ENCODE data around the gene MRPL45. TPM values are rescaled to one million over a fixed set of nuclear protein-coding genes. Genes with fewer than 3 reads are reported as not detected.
"Not testable (repeated sequence)": the region's sequence is repeated elsewhere in the genome, so short reads cannot be mapped to it uniquely, and the experiment has no call there.

The MRPL45 gene
- polyA plus RNA-seq (ENCODE audit: low read depth in 6 of 6): 10 to 100 TPM; 19.8 to 26.8 (median 24.4) TPM

DNA sequence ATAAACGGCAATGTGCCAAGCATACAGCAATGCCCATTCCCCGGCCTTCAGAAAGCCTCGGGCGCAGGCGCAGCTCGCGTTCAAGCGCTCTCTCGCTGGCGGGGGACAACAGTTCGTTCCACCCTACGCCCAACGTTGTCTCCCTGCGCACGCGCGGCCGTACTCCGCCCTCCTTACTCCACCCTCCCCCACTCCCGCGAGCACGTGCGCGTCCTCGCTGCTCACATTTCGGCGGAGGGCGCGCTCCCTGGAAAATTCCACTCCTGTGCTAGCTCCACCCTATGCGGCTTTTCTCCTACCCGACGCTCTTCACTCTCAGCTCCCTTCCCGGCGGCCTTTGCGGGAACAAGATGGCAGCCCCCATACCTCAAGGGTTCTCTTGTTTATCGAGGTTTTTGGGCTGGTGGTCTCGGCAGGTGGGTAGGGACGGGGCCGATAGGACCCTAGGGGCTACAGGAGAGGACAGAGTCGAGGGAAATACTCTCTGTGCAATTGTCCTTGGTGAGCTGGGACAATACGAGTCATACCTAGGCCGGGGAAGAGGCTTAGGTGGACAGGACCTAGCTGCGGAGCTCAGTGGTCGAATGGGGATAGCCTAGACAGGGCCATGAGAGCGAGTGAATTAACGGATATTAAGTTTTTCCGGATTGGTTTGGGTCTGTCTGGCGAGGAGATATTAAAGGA lies at the start of gene MRPL45:
MRPL45 (plus strand) TSS at position 335 of the 684 bp plus-strand sequence; CDS start at position 351, 16 bp downstream.
- ATAC-seq (ENCODE audit: low read depth in 2 of 2) (peak; percentile 88 to 90), DNase-seq (peak; percentile 93)
- Mint-ChIP-seq H3K27ac (peak within 1 kb of the TSS; percentile 80 to 98 (median 96)), H3K4me1 (peaks cover 9 to 14% (median 9%) of the 10 kb centered on the region in 3 donors), H3K4me3 (peak within 1 kb of the TSS; percentile 78 to 98 (median 91))
- not testable (repeated sequence) for H3K27me3 Mint-ChIP-seq, H3K36me3 Mint-ChIP-seq, H3K9me3 Mint-ChIP-seq

- peaks cover 4 to 19% (median 8%) of the 10 kb centered on the region in 3 donors for H3K4me1 Mint-ChIP-seq
- not testable (repeated sequence) for H3K9me3 Mint-ChIP-seq; H3K36me3 Mint-ChIP-seq; DNase-seq; H3K4me3 Mint-ChIP-seq; H3K27ac Mint-ChIP-seq; H3K27me3 Mint-ChIP-seq; ATAC-seq (ENCODE audit: low read depth in 2 of 2)
Measured at GRCh38 chr17:38253191-38253590, 43.8 kb upstream of the MRPL45 start.

DNA sequence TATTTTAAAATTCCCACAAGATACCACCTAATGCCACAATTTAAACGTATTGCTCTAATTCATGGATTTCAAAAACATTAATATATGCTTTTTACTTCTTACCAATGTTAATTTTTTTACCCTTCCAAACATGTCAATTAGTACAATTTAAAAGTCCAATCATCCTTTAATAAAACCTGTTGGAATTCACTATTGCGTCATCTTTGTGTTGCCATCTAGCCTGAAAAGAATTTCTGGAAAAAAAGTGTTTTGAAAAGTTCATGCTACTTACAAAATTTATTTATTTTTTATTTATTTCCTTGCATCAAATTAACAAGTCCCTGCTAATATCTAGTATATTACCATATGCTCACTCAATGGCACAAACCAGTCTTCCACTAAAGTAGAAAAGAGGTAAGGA lies 42.6 kb upstream of the MRPL45 start:
- H3K4me3 Mint-ChIP-seq; H3K27ac Mint-ChIP-seq; H3K36me3 Mint-ChIP-seq; H3K9me3 Mint-ChIP-seq; H3K27me3 Mint-ChIP-seq; DNase-seq; ATAC-seq (ENCODE audit: low read depth in 2 of 2): not testable (repeated sequence)
- peaks cover 4 to 19% (median 8%) of the 10 kb centered on the region in 3 donors for H3K4me1 Mint-ChIP-seq

- not testable (repeated sequence) for H3K27me3 Mint-ChIP-seq, H3K36me3 Mint-ChIP-seq, H3K9me3 Mint-ChIP-seq
- peak; percentile 81 for DNase-seq
- H3K4me3 Mint-ChIP-seq: peak overlapping the region; percentile 32 to 81 (median 42)
- H3K27ac Mint-ChIP-seq: peak overlapping the region in 1 of 6 donors; percentile 38
- peak; percentile 81 for ATAC-seq (ENCODE audit: low read depth in 2 of 2)
- H3K4me1 Mint-ChIP-seq: peaks cover 4 to 14% (median 8%) of the 10 kb centered on the region in 3 donors
Measured at GRCh38 chr17:38257013-38257621, 39.9 kb upstream of the MRPL45 start.

DNA sequence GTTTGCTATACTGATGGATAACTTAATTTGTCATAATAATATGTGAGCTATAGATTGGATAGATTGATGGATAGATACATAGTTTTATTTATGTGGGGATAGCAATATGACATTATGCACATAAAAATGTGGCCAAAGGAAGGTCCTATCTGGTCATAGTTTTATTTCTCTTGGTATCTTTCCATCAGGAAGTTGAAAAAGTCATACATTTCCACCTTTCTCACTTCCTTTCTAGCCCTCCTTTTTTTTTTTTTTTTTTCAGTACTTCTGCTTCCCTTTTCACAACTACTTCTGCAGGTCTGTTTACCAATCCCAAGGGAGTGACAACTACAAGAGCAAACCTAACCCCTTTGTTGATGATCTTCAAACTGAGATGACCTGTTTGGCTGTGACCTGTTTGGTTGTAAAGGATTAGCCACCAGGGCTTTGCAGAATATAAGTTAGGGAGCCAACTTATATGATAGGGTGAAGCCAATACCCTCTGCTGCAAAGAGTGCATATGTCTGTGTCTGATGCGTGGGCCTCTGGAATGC lies 30.9 kb upstream of the MRPL45 start:
- not testable (repeated sequence) for H3K9me3 Mint-ChIP-seq, DNase-seq, H3K4me1 Mint-ChIP-seq, H3K27me3 Mint-ChIP-seq, H3K4me3 Mint-ChIP-seq, H3K36me3 Mint-ChIP-seq
- H3K27ac Mint-ChIP-seq: peak overlapping the region in 1 of 6 donors; percentile 27
- peak in 1 of 2 donors; percentile 25 for ATAC-seq (ENCODE audit: low read depth in 2 of 2)

GRCh38 chr17:38266571-38266970 lies 30.4 kb upstream of the MRPL45 start:
- not testable (repeated sequence) for H3K27me3 Mint-ChIP-seq; H3K4me1 Mint-ChIP-seq; ATAC-seq (ENCODE audit: low read depth in 2 of 2); H3K36me3 Mint-ChIP-seq; H3K27ac Mint-ChIP-seq; H3K9me3 Mint-ChIP-seq; DNase-seq; H3K4me3 Mint-ChIP-seq

DNA sequence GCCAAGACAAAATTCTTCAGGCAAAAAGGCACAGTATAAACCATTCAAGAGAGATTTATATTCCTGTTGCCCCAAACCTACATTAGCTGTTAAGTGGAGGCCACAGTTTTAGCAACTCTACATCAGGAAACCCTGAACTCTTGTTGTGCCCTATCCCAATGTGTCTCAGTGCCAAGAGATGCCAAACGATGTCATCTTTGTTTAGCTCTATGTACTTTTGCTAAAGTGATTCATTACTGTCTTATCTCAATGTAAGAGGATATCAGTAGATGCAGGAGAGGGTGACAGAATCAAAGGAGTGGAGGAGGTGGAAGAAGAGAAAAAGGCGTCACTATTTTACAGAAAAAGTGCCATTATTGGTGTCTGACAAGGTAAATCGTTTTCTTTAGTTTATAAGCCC lies 28.8 kb upstream of the MRPL45 start:
- H3K36me3 Mint-ChIP-seq; ATAC-seq (ENCODE audit: low read depth in 2 of 2); H3K4me3 Mint-ChIP-seq; H3K27me3 Mint-ChIP-seq; H3K9me3 Mint-ChIP-seq; H3K27ac Mint-ChIP-seq; DNase-seq; H3K4me1 Mint-ChIP-seq: not testable (repeated sequence)

GRCh38 chr17:38269045-38269444 lies 27.9 kb upstream of the MRPL45 start:
- H3K36me3 Mint-ChIP-seq; DNase-seq; H3K4me1 Mint-ChIP-seq; H3K4me3 Mint-ChIP-seq; H3K27me3 Mint-ChIP-seq; H3K9me3 Mint-ChIP-seq; ATAC-seq (ENCODE audit: low read depth in 2 of 2): not testable (repeated sequence)
- peak overlapping the region in 1 of 6 donors; percentile 56 for H3K27ac Mint-ChIP-seq

DNA sequence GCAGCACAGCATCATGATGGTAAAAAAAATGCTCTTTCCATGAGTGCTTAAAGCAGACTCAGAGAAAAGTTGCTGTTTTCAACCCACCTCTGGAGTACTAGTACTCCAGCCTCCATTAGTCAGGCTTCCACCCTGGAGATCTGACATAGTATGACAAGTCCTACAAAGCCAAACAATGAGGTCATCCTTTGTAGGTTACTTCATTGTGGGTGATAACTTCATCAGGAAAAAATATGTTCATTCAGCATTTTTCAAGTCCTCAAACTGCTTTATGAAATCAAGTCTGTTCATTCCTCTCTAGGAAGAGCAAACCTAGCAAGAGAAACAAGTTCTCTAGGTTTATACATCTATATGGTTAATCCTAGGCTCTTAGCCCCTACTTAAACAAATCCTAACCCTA lies 27.4 kb upstream of the MRPL45 start:
- ATAC-seq (ENCODE audit: low read depth in 2 of 2); DNase-seq; H3K36me3 Mint-ChIP-seq; H3K27ac Mint-ChIP-seq; H3K27me3 Mint-ChIP-seq; H3K4me3 Mint-ChIP-seq; H3K9me3 Mint-ChIP-seq; H3K4me1 Mint-ChIP-seq: not testable (repeated sequence)

DNA sequence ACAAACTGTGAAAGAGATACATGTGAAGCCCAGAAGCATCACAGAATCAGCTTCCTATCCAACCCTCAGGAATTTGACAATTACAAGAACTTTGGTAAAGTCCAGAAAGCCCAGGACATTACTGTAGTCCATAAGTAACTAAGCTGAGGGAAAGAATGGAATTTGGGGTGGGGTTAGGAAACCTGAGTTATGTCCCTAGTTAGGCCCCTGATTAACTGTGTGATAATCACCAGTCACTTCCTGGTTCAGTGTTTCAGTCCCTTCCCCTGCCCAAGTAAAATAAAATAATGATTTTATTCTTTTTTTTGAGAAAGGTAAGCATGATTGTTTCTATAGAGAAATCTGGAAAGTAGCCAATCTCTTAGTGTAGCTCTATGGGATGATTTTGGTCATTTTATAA lies 11.0 kb upstream of the MRPL45 start:
- H3K4me1 Mint-ChIP-seq; H3K27me3 Mint-ChIP-seq; DNase-seq; ATAC-seq (ENCODE audit: low read depth in 2 of 2); H3K4me3 Mint-ChIP-seq; H3K9me3 Mint-ChIP-seq; H3K27ac Mint-ChIP-seq; H3K36me3 Mint-ChIP-seq: not testable (repeated sequence)

GRCh38 chr17:38286501-38287091 lies 10.4 kb upstream of the MRPL45 start:
- peak in 1 of 2 donors; percentile 46 for ATAC-seq (ENCODE audit: low read depth in 2 of 2)
- H3K27me3 Mint-ChIP-seq, H3K4me3 Mint-ChIP-seq, DNase-seq, H3K9me3 Mint-ChIP-seq, H3K4me1 Mint-ChIP-seq, H3K36me3 Mint-ChIP-seq: not testable (repeated sequence)
- peak overlapping the region in 3 of 6 donors; percentile 14 to 82 (median 71) for H3K27ac Mint-ChIP-seq

DNA sequence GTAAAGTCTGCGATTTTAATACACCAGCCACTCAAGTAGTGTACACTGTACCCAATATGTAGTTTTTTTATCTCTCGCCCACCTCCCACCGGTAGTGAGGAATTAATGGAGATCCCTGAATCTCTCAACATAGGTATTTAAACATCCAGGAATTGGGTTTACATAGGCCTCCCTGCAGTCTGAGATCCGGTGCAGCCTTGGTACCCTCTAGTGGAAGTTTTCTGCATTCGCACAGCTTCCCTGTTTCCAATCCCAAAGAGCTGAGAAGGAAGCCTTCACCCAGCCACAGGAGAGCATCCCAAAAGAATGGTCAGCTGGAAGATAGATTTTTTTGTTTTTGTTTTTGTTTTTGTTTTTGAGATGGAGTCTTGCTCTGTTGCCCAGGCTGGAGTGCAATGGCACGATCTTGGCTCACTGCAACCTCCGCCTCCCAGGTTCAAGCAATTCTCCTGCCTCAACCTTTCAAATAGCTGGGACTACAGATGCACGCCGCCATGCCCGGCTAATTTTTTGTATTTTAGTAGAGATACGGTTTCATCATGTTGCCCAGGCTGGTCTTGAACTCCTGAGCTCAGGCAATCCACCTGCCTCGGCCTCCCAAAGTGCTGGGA lies 8.6 kb upstream of the MRPL45 start:
- not testable (repeated sequence) for H3K27me3 Mint-ChIP-seq; H3K4me1 Mint-ChIP-seq; H3K9me3 Mint-ChIP-seq; ATAC-seq (ENCODE audit: low read depth in 2 of 2); H3K4me3 Mint-ChIP-seq; DNase-seq; H3K27ac Mint-ChIP-seq; H3K36me3 Mint-ChIP-seq

DNA sequence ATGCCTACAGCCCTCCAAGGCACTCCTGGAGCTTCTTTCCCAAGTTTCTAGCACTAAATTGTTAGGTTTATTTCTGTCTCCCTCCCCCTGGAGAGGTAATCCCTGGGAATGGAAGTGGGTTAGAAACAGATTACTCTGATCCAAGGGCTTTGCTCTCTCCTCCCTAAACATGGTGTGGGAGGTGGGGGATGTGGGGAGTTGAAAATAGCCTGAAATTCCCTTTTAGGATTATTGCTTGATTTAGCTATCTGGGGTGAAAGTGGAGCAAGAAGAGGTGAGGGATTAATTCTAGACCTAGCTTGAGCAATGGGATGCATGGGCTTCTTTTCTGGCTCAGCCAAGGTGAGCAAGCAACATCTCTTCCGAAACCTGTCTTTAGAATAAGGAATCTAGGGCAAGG lies 7.2 kb upstream of the MRPL45 start:
- not testable (repeated sequence) for DNase-seq; H3K4me3 Mint-ChIP-seq; H3K27me3 Mint-ChIP-seq; H3K36me3 Mint-ChIP-seq; H3K4me1 Mint-ChIP-seq; ATAC-seq (ENCODE audit: low read depth in 2 of 2); H3K9me3 Mint-ChIP-seq
- H3K27ac Mint-ChIP-seq: peak overlapping the region in 1 of 6 donors; percentile 66

Measured in naive B cell (primary cell).